ENCODE data around the gene ANXA11.
"Not testable (repeated sequence)": the region's sequence is repeated elsewhere in the genome, so short reads cannot be mapped to it uniquely, and the experiment has no call there.

The ANXA11 gene

GRCh38 chr10:80207768-80208370 lies 2.5 kb upstream of the ANXA11 start:
- peak; percentile 74 for DNase-seq

GRCh38 chr10:80206277-80206655 lies 929 bp upstream of the ANXA11 start:
- no peak for DNase-seq

- peak; percentile 69 for DNase-seq
Measured at GRCh38 chr10:80204677-80205476, 460 bp downstream of the ANXA11 start.

- peak; percentile 56 for DNase-seq
Measured at GRCh38 chr10:80203835-80204676, 1.3 kb downstream of the ANXA11 start.

- peak; percentile 73 for DNase-seq
Measured at GRCh38 chr10:80202934-80203834, 2.2 kb downstream of the ANXA11 start.

DNA sequence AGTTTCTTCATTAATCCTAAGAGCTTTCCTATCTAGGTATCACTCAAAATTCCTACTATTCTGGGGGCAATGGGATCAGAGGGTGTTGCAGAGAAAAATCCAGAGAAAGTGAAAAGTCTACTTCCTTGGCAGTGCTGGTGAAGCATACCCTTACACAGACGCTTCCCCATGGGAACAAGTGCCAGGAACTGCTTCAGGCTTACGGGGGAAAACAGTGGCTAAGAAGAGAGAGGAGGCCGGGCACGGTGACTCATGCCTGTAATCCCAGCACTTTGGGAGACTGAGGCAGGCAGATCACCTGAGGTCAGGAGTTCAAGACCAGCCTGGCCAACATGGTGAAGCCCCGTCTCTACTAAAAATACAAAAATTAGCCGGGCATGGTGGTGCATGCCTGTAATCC lies 2.8 kb downstream of the ANXA11 start:
- DNase-seq = not testable (repeated sequence)

- peak; percentile 17 for DNase-seq
Measured at GRCh38 chr10:80201608-80202141, 3.7 kb downstream of the ANXA11 start.

DNA sequence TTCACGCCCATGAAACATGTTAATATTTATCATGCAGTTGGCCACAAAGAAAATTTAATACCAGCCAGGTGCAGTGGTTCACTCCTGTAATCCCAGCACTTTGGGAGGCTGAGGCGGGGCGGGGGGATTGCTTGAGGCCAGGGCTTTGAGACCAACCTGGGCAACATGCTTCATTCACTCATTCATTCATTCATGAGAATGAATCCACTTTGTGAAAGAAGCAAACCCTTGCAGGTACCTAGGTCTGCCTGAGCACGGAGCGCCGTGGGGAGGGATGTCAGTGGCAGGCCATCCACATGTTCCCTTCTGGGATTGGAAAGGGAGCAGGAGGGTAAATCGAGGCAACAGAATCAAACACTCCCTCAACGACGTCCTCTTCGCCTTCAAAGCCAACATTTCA lies 4.7 kb downstream of the ANXA11 start:
- DNase-seq = no peak

DNA sequence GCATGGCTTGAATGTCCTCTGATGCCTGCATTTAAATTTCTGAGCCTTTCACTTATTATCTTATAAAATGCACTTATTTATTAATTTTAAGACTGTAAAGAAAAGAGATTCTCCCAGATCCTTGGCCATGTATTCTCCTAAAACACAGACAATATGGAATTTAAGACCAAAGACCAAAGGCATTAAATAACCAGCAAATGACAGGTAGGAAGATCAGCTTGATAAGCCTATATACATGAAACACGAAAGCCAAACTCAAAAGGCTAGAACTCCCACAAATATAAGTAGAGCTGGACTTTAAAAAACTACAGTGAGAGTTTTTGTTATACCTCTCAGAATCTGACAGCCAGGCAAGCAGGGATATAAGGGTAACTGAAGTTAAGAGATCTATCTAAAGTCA lies 5.1 kb downstream of the ANXA11 start:
- no peak for DNase-seq

GRCh38 chr10:80199828-80200227 lies 5.5 kb downstream of the ANXA11 start:
- peak; percentile 39 for DNase-seq

DNA sequence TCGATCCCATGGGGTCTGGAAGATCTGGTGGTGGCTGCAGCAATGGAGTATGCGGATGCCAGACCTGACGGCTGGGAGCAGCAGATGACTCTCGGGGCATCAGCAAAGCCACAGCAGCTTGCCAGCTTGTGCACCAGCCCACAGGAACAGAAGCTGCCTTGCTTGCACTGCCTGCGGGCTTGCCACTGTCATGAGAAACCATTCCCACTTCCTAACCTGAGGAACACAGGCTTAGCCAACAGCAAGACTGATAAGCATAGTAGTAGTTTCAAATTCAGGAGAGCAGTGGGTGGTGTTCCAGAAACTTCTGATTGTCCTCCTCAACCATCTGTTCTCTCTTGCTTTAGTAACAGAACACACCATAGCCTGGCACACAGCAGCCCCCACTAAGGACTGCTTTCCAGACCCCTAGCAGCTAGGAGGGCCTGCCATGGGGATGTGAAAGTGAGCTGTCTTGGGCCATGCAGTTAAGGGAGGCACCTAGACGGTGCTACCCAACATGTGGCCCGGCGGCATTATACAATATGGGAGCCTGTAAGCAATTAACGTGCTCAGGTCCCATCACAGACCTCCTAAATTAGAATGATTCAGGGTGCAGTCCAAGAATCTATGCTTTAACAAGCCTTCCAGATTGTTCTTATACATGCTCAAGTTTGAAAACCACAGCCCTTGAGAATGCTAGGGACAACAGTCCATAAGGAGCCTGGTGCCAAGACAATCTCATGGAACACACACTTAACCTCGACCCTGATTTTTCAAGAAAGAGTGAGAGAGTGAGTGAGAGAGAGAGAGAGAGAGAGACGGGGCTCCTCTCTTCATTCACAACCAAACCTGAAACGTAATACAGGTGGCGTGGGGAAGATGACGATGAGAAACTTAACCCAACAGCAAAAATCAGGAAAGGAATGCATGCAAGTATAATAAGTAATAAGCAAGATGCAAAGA lies 7.1 kb downstream of the ANXA11 start:
- peak; percentile 24 for DNase-seq

DNA sequence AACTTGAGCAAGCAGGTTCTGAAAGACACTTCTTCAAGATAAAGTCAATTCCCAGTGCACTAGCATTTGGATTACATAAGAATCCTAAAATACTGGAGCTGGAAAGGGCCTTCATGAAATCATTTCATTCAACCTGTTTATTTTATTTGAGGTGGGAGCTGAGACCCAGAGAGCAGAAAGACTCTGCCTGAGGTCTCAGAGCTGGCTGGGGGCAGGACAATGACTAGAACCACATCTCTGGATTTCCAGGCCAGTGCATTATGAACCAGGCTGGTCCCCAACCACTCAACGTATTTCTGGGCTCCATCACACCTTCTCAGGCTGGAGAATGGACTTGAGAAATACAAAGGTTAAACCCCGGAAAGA lies 8.4 kb downstream of the ANXA11 start:
- DNase-seq = no peak

DNA sequence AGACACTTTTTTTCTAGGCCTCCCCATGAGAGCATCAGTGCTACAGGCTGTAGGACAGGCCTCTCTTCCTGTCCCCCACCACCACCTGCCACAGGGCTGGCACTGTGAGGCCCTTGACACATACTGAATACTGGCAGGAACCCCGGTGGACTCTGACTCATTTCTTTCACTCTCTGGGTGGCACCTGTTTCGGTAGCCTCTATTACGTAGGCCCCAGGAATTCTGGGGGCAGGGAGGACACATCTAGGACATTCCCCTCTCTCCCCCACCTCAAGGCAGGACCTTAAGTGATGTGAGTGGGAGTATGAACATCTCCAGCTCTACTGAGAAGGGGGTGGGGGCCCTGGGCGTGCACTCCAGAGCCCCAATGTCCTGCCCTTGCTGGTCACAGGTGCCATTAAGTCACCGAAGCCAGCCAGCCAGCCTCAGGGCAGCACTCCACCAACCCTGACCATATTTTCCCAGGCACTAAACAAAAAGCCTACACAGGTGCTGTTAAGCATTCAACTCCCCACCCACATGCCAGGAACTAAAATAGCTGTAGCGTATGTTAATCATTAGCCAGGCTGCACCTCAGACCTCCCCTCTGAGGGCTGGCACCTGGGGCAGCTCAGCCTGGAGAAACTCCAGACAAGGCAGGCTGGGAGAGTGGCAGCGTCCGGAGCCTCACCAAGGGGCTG lies 8.9 kb downstream of the ANXA11 start:
- DNase-seq = peak; percentile 99

DNA sequence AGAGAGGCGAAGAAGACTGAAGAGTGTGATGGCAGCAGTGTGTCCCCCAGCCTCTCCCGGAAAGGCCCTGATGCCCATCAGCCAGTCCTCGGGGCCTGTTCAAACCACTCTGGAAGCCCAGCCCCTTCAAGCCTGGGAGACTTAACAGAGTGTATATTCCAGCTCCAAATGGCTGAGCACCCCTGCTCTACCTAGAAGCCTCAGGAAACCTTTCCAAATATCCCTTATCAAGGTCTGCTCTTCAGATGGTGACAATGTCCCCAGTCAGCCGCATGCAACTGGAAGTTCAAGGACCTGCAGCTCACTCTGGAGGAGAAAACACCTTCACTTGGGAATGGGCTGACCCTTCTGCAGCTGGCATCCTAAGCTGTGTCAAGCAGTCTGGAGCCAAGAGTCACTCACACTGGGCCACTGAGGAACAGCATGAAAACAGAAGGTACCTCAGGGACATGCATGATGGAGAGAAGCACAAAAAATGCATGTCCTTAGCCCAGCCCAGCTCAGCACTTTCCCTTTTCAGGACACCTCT lies 10.2 kb downstream of the ANXA11 start:
- DNase-seq = peak; percentile 20

DNA sequence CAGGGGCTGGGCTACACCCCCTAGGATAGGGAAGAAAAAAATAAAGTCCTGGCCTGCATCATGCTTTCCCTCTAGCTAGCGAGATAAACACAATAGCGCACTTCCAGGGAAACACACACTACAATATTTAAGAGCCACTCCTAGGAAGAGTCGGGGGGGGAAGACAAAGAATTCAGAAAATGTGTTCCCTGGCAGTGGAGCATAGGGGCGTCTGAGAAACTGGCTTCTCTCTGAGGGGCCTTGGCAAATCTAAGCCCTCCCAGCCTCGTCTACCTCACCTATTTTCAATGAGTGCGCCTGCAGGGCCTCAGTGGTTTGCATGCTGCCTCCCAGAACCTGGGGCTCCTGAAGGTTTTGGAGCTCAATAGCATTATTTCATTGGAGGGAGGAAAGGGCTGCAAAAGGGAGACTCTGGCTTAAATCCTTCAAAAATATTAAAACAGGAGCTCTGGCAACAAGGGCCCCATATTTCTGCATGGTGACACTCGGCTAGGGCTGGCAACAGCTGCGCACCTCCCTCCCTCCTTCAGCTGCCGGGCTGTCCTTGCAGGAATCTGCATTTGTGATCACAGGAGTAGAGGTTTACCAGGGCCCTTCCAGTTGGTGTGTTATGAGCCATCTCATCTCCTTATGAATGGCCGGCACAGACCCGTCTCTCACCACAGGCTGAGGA lies 10.8 kb downstream of the ANXA11 start:
- DNase-seq = no peak

DNA sequence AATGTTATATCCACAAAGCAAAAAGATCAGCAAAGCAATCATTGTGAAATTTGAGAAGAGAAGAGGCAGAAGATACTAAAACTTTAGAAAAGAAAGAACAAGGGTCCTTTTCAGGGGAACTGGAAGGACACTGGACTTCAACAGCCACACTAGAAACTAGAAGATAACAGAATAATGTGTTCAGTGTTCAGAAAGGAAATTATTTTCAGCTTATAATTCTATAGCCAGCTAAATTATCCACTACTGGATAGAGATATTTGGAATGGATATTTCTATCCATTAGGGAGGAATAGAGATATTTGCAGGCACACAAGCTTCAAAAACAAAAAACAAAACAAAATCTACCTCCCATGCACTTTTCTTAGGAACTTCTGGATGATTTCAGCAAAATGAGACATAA lies 12.8 kb downstream of the ANXA11 start:
- DNase-seq = no peak

DNA sequence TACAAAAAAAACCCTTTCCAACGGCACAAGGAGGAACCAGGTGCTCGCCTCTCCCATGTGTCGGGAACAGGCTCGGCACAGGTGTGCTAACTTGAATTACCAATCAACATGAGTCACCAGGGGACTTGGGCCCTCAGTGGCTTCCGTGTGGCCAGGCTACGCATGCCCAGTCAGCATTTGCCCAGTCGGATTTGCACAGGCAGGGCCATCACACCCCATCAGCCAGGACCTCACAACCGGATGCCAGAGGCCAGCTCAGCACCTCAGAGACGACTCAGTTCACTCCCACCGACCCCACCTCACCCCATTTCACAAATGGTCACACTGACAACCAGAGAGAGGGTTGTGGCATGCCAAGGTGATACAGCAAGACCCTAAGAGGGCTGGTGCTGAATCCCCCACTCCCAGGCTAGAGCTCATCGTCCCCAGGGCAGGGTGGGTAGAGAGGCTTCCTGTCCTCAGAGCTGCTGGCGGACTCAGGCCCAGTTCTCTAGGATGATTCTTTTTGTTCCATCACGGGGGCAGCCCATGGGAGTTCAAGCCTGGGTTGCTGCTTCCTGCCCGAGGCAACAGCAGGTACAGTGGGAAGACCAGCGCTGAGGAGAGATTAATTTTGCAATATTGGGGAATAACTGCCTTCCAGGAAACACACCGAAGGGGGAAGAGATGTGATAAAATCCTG lies 13.6 kb downstream of the ANXA11 start:
- peak; percentile 98 for DNase-seq

GRCh38 chr10:80188713-80189112 lies 16.6 kb downstream of the ANXA11 start:
- no peak for DNase-seq
